DMS53 treated with DMSO at 0.1 percent for 48 hours (cell line): ENCODE data around the gene SON.
"Not testable (repeated sequence)": the region's sequence is repeated elsewhere in the genome, so short reads cannot be mapped to it uniquely, and the experiment has no call there.

Source experiments
- DNase-seq: peaks from one replicate; lab custom pipeline; 2025; ENCODE audit not compliant: unreplicated experiment; lab: John Stamatoyannopoulos, UW

The SON gene, protein sequence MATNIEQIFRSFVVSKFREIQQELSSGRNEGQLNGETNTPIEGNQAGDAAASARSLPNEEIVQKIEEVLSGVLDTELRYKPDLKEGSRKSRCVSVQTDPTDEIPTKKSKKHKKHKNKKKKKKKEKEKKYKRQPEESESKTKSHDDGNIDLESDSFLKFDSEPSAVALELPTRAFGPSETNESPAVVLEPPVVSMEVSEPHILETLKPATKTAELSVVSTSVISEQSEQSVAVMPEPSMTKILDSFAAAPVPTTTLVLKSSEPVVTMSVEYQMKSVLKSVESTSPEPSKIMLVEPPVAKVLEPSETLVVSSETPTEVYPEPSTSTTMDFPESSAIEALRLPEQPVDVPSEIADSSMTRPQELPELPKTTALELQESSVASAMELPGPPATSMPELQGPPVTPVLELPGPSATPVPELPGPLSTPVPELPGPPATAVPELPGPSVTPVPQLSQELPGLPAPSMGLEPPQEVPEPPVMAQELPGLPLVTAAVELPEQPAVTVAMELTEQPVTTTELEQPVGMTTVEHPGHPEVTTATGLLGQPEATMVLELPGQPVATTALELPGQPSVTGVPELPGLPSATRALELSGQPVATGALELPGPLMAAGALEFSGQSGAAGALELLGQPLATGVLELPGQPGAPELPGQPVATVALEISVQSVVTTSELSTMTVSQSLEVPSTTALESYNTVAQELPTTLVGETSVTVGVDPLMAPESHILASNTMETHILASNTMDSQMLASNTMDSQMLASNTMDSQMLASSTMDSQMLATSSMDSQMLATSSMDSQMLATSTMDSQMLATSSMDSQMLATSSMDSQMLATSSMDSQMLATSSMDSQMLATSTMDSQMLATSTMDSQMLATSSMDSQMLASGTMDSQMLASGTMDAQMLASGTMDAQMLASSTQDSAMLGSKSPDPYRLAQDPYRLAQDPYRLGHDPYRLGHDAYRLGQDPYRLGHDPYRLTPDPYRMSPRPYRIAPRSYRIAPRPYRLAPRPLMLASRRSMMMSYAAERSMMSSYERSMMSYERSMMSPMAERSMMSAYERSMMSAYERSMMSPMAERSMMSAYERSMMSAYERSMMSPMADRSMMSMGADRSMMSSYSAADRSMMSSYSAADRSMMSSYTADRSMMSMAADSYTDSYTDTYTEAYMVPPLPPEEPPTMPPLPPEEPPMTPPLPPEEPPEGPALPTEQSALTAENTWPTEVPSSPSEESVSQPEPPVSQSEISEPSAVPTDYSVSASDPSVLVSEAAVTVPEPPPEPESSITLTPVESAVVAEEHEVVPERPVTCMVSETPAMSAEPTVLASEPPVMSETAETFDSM (N-terminal part only)

DNA sequence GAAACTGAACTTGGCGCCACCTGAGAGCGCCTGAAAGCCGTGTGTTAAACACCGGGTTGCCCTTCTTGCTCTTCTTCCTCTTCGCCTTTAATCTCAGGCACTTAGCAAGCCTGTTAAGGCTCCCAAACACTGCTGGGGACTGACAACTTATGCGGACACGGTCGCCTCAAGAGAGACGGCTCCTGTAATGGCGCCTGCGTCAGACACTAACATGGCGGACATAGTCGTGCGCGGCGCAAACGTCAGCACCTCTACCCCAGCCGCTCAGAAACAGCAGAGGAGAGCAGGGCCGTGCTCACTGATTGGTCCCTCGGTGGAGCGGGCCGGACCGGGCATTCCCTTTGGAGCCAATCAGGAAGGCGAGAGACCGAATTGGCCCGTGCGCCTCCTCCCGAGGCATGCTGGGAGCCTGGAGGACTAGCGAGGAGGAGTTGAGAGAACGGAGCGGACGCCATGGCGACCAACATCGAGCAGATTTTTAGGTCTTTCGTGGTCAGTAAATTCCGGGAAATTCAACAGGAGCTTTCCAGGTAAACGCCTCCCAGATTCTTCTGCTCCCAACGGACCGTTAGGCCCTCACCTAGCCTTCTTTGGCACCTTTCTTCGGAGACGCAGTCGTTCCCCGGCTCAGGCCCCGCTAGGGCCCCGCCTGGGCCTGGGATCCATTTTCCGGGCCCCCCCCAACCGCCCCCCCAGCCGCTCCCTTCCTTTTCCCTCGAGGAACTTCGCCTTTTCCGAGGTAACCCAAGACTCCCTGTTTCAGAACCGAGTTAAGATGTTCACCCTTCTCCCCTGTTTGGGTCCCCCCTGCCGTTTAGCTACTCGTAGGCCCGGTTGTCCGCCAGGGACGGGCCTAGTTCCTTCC, at the start of gene SON:
Gene SON, plus strand, starts transcription at position 399 of the 865 bp plus-strand sequence. Its CDS starts 55 bp downstream, at position 454.
- peak; percentile 92 for DNase-seq

- no peak for DNase-seq
Observed at GRCh38 chr21:33493756-33494155, 49.1 kb upstream of the SON start.

DNA sequence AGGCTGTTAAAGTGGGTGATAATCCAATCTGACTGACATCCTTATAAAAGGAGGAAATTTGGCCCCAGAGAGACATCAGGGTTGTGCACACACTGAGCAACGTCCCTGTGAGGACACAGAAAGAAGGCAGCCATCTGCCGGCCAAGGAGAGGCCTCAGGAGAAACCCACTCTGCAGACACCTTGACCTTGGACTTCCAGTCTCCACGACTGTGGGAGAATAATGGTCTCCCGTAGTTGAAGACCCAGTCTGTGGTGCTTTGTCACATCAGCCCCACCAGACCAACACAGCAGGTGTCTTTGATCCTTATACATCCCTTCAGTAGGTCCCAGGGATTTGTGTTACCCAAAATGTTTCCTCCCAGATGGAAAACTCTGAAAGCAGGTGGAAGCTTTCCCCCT, 47.1 kb upstream of the SON start:
- no peak for DNase-seq

DNA sequence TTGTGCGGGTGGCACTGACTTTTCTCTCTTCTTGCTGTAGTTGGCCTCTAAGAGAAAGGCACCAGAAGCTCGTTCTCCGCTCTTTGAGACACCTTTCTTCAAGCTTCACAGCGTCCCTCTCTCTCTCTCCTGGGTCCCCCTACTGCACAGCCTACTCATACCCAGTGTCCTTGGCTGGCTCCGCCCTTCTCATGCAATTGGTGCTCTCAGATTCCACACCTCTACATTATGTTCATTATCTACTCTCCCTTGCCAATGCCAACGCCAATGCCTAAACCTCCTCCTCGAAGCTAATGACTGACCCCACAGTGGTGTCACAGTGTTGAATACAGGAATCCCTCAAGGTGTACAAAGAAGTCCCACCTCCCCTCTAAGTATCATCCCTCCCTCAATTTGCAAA, 46.5 kb upstream of the SON start:
- no peak for DNase-seq

DNA sequence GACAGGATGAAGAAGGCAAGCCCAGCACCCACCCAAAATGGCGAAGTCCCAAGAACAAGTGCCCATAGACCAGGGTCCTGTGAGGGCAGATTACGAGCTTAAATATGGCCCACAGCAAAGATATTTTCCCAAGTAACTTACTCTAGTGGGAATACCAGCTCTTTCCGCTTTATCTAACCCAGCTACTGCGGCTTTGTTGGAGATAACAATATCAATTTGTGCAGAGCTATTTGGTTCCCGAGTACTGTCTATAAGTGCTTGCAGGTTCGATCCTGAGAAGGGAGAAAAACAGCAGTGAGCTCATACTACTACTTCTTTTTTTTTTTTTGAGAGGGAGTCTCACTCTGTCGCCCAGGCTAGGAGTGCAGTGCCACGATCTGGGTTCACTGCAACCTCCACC, 37.0 kb upstream of the SON start:
- DNase-seq: no peak

- not testable (repeated sequence) for DNase-seq
Observed at GRCh38 chr21:33507003-33507402, 35.8 kb upstream of the SON start.

DNA sequence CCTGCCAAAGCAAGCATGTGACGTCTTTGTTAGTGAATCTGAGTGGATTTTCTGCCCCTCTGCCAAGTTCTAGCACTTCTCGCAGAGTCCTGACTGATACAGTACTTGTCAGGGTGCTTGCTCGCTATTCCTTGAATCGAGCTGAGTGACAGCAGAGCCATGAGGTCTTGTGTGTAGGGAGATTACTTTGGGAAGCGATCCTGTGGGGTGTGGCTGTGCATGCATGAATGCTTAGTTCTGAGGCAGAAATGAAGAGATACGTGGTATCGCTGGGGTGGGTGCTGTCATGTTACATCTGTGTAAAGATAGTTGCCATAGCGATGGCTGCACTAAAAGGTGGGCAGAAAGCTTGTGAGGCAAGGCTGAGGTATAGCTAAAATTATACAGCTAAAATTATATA, 32.0 kb upstream of the SON start:
- DNase-seq: no peak

DNA sequence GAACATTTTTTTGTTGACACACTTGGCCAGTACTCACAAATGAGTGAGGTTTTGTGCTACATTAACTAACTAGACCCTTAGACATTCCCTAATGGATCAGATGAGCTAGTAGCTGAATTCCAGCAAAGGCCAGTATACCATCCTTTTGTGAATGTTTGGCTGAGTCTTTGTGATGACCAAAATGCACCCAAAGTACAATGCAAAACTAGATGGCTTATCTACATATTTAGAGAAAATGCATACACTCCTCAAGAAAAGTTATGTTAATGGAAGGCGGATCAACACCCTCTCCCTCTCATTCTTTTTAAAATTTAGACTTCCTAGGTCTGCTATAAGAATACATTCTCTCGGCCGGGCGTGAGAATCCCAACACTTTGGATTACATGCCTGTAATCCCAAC, 31.2 kb upstream of the SON start:
- DNase-seq: no peak

GRCh38 chr21:33512481-33512880, 30.4 kb upstream of the SON start:
- DNase-seq: no peak

DNA sequence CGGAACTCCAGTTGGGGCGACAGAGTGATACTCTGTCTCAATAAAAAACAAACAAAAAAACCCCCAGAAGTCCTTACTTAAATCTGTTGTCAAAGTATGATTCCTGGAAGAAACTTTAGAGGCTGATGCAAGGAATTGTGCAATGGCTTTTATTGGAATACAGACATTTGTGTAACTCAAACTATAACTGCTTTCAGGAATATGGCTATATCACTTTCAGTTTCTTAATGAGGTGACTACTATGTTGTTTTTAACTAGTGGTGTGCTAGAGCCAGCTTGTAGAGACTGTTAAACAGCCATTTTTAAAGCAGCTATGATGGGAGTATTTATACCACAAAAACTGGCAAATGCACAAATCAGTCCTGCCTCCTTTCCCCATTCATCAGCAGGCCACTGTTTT, 28.6 kb upstream of the SON start:
- no peak for DNase-seq

GRCh38 chr21:33518899-33519298, 23.9 kb upstream of the SON start:
- DNase-seq: no peak

DNA sequence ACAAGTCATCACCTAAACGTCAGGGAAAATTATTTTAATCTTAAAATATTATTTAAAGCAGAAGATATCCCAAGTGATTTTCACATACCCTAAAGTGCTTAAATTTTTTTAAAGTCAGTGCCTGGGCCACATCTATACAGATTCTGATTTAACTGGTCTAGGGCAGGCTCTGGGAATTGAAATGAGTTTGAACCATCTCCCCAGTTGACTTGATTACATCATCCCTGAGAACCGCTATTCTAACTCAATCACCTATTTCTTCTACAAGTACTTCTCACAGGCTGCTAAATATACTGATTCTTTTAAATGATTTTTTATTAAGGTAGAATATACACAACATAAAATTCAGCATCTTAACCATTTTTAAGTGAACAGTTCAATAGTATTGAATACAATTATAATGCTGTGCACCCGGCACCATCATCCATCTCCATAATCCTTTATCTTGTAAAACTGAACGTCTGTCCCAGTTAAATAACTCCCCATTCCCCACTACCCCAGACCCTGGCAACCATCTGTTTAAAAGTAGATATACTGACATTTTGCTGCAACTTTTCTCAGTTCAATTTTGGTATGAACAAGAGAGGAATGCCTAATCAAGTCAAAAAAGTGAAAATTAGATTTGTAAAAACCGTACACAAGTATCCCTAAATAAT, 20.4 kb upstream of the SON start:
- DNase-seq: no peak

DNA sequence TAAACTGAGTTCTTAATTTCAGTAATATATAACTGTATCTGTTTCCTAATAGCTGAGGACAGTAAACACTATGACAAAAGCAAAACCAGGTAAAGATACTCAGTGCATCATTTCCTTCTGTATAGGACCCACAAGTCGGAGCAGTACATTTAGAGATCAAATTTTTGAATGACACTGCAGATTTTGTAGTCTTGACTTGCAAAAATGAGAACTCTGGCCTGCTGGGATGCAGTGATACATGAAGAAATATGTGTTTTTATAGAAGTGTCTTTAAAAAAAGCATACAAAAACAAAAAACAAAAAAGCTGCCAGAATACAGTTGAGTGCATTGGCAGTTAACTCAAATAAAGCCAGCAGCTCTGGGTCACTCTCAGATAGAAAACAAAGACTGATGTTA, 19.9 kb upstream of the SON start:
- DNase-seq: no peak

DNA sequence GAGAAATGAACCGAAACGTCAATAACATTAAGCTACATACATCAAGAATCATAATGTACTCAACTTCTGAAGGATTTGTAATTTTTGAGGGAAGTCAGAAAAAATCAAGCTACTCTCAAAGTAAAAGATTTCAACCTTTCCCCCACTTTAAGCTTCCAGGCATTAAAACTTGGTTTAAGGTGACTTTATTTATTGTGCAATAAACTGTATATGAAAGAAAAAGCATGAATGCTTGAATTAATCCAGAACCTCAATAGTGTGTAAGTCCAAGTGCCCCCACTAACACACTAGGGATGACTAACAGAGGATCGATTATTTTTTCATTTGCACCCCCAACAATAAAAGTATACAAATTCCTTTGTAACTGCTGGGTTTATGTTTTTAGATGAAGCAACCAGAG, 11.8 kb upstream of the SON start:
- no peak for DNase-seq

GRCh38 chr21:33537212-33537611, 5.6 kb upstream of the SON start:
- DNase-seq: no peak

GRCh38 chr21:33539616-33540015, 3.2 kb upstream of the SON start:
- DNase-seq: no peak

- no peak for DNase-seq
Observed at GRCh38 chr21:33540711-33541104, 2.1 kb upstream of the SON start.

DNA sequence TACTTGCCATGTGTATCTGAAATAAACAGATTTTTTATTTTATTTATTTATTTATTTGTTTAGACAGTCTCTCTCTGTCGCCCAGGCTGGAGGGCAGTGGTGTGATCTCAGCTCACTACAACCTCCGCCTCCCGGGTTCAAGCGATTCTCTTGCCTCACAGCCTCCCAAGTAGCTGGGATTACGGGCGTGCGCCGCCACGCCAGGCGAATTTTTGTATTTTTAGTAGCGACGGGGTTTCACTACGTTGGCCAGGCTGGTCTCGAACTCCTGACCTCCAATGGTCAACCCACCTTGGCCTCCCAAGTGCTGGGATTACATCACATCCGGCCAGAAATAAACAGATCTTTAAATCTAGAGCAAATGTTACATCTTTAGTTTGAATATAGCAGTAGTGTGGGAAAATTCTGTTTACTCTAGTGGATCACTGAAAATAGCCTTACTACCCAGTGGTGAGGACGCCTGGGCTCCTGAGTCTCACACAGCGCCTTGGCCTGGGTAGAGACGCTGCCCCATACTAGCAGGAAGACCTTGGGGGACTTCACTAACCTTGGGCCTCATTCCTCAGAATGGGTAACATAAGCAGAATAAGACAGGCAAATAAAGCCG, 1.6 kb upstream of the SON start:
- DNase-seq: no peak
